ENCODE measurements around the gene COL27A1. TPM values are rescaled to one million over a fixed set of nuclear protein-coding genes. Genes with fewer than 3 reads are reported as not detected.

COL27A1 gene
- total RNA-seq, 1 donor from 2014 or later: 48.5 TPM

- no peak for DNase-seq (ENCODE audit: low spot score)
Observed at GRCh38 chr9:114209151-114209550, 53.8 kb downstream of the COL27A1 start.

DNA sequence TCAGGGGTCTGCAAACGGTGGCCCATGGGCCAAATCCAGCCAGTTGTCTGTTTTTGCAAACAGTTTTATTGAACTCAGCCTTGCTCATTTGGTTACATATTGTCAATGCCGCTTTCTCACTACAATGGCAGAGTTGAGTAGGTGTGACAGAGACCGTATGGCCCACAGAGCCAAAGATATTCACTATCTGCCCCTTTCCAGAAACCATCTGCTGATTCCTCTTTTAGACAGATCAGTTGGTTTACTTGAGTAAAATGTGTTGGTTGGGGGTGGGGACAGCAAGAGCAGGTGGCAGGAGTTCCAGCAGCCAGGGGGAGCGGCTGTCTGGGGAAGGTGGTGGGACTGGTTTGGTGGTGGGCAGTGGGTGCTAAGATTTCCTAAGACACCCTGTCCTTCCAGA, 54.8 kb downstream of the COL27A1 start:
- DNase-seq (ENCODE audit: low spot score): no peak
- Mint-ChIP-seq H3K27ac (ENCODE audit: unreplicated experiment) (no peak overlapping the region), H3K4me1 (ENCODE audit: low read depth) (peaks cover 33% of the 10 kb centered on the region), H3K27me3 (ENCODE audit: low read depth) (no peaks in the 10 kb centered on the region), H3K4me3 (ENCODE audit: unreplicated experiment) (no peak overlapping the region), H3K9me3 (ENCODE audit: low read depth) (no peaks in the 10 kb centered on the region), H3K36me3 (ENCODE audit: low read depth) (peaks cover 28% of the 10 kb centered on the region)
- no peak for TF ChIP-seq CTCF (IDR thresholded peaks at IDR 0.05)

More at GRCh38 chr9:114209151-114209550, 53.8 kb downstream of the COL27A1 start:
- Mint-ChIP-seq H3K36me3 (ENCODE audit: low read depth) (peaks cover 28% of the 10 kb centered on the region), H3K9me3 (ENCODE audit: low read depth) (no peaks in the 10 kb centered on the region), H3K27me3 (ENCODE audit: low read depth) (no peaks in the 10 kb centered on the region), H3K4me3 (ENCODE audit: unreplicated experiment) (no peak overlapping the region), H3K27ac (ENCODE audit: unreplicated experiment) (no peak overlapping the region), H3K4me1 (ENCODE audit: low read depth) (peaks cover 23% of the 10 kb centered on the region)
- no peak for TF ChIP-seq CTCF (IDR thresholded peaks at IDR 0.05)

DNA sequence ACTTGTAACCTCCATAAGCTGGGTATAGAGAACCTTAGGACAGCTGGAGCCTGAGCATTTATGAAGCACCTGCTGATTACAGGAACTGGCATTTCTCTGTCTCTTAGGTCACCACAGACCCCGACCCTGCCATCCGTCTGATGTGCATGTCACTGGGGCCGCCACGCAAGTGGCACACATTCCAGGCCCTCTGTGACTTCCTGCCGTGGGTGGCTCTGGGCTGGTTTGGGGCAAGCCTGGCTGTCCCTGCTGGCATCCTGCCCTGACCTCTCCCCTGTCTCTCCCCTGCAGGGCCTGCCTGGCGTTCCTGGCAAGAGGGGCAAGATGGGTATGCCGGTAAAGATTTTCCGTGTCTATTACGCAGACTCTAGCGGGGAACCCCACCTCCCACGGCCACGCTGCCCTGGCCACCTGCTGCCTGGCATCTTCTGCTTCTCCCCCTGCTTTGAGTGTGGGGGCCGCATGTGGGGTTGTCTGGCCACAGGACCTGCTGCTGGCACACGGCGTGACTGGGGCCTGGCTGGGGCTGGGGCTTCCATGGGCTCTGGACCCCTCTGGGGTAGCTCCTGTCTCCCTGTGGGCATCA, 55.4 kb downstream of the COL27A1 start:
- no peaks in the 10 kb centered on the region for H3K27me3 Mint-ChIP-seq (ENCODE audit: low read depth)
- H3K27ac Mint-ChIP-seq (ENCODE audit: unreplicated experiment): no peak overlapping the region
- no peak overlapping the region for H3K4me3 Mint-ChIP-seq (ENCODE audit: unreplicated experiment)
- no peaks in the 10 kb centered on the region for H3K9me3 Mint-ChIP-seq (ENCODE audit: low read depth)
- peaks cover 40% of the 10 kb centered on the region for H3K4me1 Mint-ChIP-seq (ENCODE audit: low read depth)
- DNase-seq (ENCODE audit: low spot score): peak; percentile 87
- peaks cover 28% of the 10 kb centered on the region for H3K36me3 Mint-ChIP-seq (ENCODE audit: low read depth)
- TF ChIP-seq CTCF (IDR thresholded peaks at IDR 0.05): no peak

- DNase-seq (ENCODE audit: low spot score): no peak
- Mint-ChIP-seq H3K27ac (ENCODE audit: unreplicated experiment) (no peak overlapping the region), H3K27me3 (ENCODE audit: low read depth) (no peaks in the 10 kb centered on the region), H3K4me1 (ENCODE audit: low read depth) (peaks cover 32% of the 10 kb centered on the region), H3K9me3 (ENCODE audit: low read depth) (no peaks in the 10 kb centered on the region), H3K4me3 (ENCODE audit: unreplicated experiment) (no peak overlapping the region), H3K36me3 (ENCODE audit: low read depth) (peaks cover 28% of the 10 kb centered on the region)
- TF ChIP-seq CTCF (IDR thresholded peaks at IDR 0.05): no peak
Observed at GRCh38 chr9:114212826-114213225, 57.5 kb downstream of the COL27A1 start.

DNA sequence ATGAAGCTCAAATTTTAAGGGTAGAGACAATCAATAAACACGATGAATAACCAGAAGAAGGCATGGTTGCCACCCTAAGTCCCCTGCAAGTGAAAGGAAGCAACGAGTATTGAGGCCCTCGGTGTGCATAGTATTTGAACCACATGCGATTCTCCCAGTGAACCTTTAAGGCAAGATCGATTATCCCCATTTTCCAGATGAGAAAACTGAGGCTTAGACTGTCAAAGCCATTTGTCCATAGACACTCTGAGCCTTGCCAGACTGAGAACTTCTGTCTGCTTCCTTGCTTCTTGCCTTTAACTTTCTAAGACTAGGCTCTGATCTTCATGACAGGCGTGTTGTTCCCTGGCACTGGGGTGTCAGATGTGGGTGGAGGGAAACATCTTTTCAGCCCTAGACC, 58.2 kb downstream of the COL27A1 start:
- H3K4me1 Mint-ChIP-seq (ENCODE audit: low read depth): peaks cover 34% of the 10 kb centered on the region
- DNase-seq (ENCODE audit: low spot score): no peak
- H3K4me3 Mint-ChIP-seq (ENCODE audit: unreplicated experiment): no peak overlapping the region
- no peak for TF ChIP-seq CTCF (IDR thresholded peaks at IDR 0.05)
- no peaks in the 10 kb centered on the region for H3K9me3 Mint-ChIP-seq (ENCODE audit: low read depth)
- peaks cover 29% of the 10 kb centered on the region for H3K36me3 Mint-ChIP-seq (ENCODE audit: low read depth)
- H3K27me3 Mint-ChIP-seq (ENCODE audit: low read depth): no peaks in the 10 kb centered on the region
- no peak overlapping the region for H3K27ac Mint-ChIP-seq (ENCODE audit: unreplicated experiment)

Measured in chondrocyte (in vitro differentiated cells).